ENCODE results near the gene AHCYL2. TPM values are rescaled to one million over a fixed set of nuclear protein-coding genes. Genes with fewer than 3 reads are reported as not detected.

AHCYL2 gene
- total RNA-seq, 1 donor from 2014 or later = 12.0 TPM

- H3K27me3 ChIP-seq (ENCODE audit: control insufficient read depth in 3 of 3, insufficient read depth in 3 of 3, low read length in 3 of 3) = no peaks in the 10 kb centered on the region
- H3K36me3 ChIP-seq (ENCODE audit: control insufficient read depth in 3 of 3, insufficient read depth in 3 of 3, low read length in 3 of 3) = no peaks in the 10 kb centered on the region
- peak overlapping the region in 1 of 3 donors; percentile 0 for H3K9ac ChIP-seq (ENCODE audit: low read depth in 1 of 3, low read length in 3 of 3)
- no peaks in the 10 kb centered on the region for H3K9me3 ChIP-seq (ENCODE audit: control insufficient read depth in 3 of 3, low read length in 3 of 3)
- peaks cover 19 to 22% (median 19%) of the 10 kb centered on the region in 3 donors for H3K4me1 ChIP-seq (ENCODE audit: control insufficient read depth in 3 of 3, insufficient read depth in 3 of 3, low read length in 3 of 3)
- H3K27ac ChIP-seq (ENCODE audit: low read depth, low read length) = peak overlapping the region; percentile 48
- H3K4me3 ChIP-seq (ENCODE audit: low read length in 3 of 3) = no peak overlapping the region
Measured at GRCh38 chr7:129307592-129307991, 82.8 kb downstream of the AHCYL2 start.

DNA sequence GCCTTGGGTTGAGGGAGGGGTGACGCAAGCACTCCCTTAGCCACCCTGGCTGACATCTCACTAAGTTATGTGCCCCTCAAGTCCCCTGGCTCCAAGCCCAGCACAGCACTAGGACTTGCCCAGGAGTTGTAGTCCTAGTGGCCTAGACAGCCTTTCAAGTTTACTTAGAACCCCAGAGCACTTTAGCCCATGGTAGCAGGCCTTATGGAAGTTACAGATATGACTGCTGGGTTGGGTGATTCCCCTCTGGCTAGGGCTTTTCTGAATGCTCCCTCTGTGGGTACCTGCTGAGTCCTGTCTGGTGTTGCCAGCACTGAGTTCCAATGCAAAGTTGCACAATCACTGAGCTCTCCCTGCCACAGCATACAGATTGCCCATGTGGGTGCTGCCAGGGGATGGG is 83.2 kb downstream of the AHCYL2 start:
- H3K9me3 ChIP-seq (ENCODE audit: control insufficient read depth in 3 of 3, low read length in 3 of 3) = no peaks in the 10 kb centered on the region
- no peaks in the 10 kb centered on the region for H3K36me3 ChIP-seq (ENCODE audit: control insufficient read depth in 3 of 3, insufficient read depth in 3 of 3, low read length in 3 of 3)
- H3K27ac ChIP-seq (ENCODE audit: low read depth, low read length) = peak overlapping the region; percentile 48

DNA sequence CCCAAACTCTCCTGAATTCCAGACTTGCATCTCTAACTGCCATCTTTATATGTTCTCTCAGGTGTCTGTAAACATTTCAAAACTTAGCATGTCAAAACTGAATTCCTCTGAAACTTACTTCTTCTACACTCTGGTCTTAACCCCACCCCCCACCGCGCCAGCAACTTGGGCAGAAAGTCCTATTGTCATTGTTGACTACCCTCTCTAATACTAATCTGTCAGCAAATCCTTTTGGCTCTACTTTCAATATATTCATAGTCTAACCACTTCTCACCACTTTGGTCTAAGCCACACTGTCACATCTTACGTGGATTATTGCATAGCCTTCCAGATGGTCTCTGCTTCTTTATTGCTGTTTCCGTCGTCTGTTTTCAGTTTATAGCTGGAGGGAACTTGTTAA is 86.6 kb downstream of the AHCYL2 start:
- Histone ChIP-seq H3K27ac (ENCODE audit: low read depth, low read length) (no peak overlapping the region), H3K9me3 (ENCODE audit: control insufficient read depth in 3 of 3, low read length in 3 of 3) (no peaks in the 10 kb centered on the region), H3K9ac (ENCODE audit: low read depth in 1 of 3, low read length in 3 of 3) (no peak overlapping the region), H3K4me1 (ENCODE audit: control insufficient read depth in 3 of 3, insufficient read depth in 3 of 3, low read length in 3 of 3) (peaks cover 34 to 43% (median 35%) of the 10 kb centered on the region in 3 donors), H3K36me3 (ENCODE audit: control insufficient read depth in 3 of 3, insufficient read depth in 3 of 3, low read length in 3 of 3) (no peaks in the 10 kb centered on the region), H3K4me3 (ENCODE audit: low read length in 3 of 3) (no peak overlapping the region), H3K27me3 (ENCODE audit: control insufficient read depth in 3 of 3, insufficient read depth in 3 of 3, low read length in 3 of 3) (no peaks in the 10 kb centered on the region)

More for the DNA sequence above, 83.2 kb downstream of the AHCYL2 start:
- Histone ChIP-seq H3K4me1 (ENCODE audit: control insufficient read depth in 3 of 3, insufficient read depth in 3 of 3, low read length in 3 of 3) (peaks cover 19 to 22% (median 19%) of the 10 kb centered on the region in 3 donors), H3K4me3 (ENCODE audit: low read length in 3 of 3) (no peak overlapping the region), H3K27me3 (ENCODE audit: control insufficient read depth in 3 of 3, insufficient read depth in 3 of 3, low read length in 3 of 3) (no peaks in the 10 kb centered on the region), H3K9ac (ENCODE audit: low read depth in 1 of 3, low read length in 3 of 3) (peak overlapping the region in 1 of 3 donors; percentile 0)

DNA sequence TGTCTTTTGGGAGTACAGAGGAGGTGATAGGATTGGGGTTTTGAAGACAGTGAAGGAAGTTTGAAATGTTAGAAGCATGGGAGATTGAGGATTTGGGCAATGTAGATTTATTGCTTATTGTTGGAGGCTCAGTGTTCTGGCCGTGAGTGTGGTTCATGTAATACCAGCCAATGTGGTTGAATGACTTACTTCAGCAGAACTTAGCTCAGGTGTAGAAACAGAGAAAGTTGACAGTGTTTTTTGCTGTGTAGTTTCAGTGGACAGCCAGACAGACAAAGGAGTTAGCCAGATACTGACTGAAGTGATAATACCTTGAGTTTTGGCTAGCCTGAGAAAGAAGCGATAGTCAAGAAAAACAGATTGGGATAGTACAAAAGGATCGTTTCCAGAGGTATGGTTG is 88.5 kb downstream of the AHCYL2 start:
- Histone ChIP-seq H3K9me3 (ENCODE audit: control insufficient read depth in 3 of 3, low read length in 3 of 3) (no peaks in the 10 kb centered on the region), H3K4me3 (ENCODE audit: low read length in 3 of 3) (no peak overlapping the region), H3K4me1 (ENCODE audit: control insufficient read depth in 3 of 3, insufficient read depth in 3 of 3, low read length in 3 of 3) (peaks cover 19 to 34% (median 21%) of the 10 kb centered on the region in 3 donors), H3K27ac (ENCODE audit: low read depth, low read length) (no peak overlapping the region), H3K27me3 (ENCODE audit: control insufficient read depth in 3 of 3, insufficient read depth in 3 of 3, low read length in 3 of 3) (no peaks in the 10 kb centered on the region), H3K36me3 (ENCODE audit: control insufficient read depth in 3 of 3, insufficient read depth in 3 of 3, low read length in 3 of 3) (no peaks in the 10 kb centered on the region), H3K9ac (ENCODE audit: low read depth in 1 of 3, low read length in 3 of 3) (no peak overlapping the region)

GRCh38 chr7:129315960-129316359 is 91.1 kb downstream of the AHCYL2 start:
- H3K27ac ChIP-seq (ENCODE audit: low read depth, low read length) = peak overlapping the region; percentile 85
- H3K27me3 ChIP-seq (ENCODE audit: control insufficient read depth in 3 of 3, insufficient read depth in 3 of 3, low read length in 3 of 3) = no peaks in the 10 kb centered on the region
- H3K9me3 ChIP-seq (ENCODE audit: control insufficient read depth in 3 of 3, low read length in 3 of 3) = no peaks in the 10 kb centered on the region
- no peaks in the 10 kb centered on the region for H3K36me3 ChIP-seq (ENCODE audit: control insufficient read depth in 3 of 3, insufficient read depth in 3 of 3, low read length in 3 of 3)
- H3K4me1 ChIP-seq (ENCODE audit: control insufficient read depth in 3 of 3, insufficient read depth in 3 of 3, low read length in 3 of 3) = peaks cover 17 to 31% (median 20%) of the 10 kb centered on the region in 3 donors
- H3K4me3 ChIP-seq (ENCODE audit: low read length in 3 of 3) = peak overlapping the region in 2 of 3 donors; percentile 23 to 36
- peak overlapping the region in 2 of 3 donors; percentile 50 to 65 for H3K9ac ChIP-seq (ENCODE audit: low read depth in 1 of 3, low read length in 3 of 3)

DNA sequence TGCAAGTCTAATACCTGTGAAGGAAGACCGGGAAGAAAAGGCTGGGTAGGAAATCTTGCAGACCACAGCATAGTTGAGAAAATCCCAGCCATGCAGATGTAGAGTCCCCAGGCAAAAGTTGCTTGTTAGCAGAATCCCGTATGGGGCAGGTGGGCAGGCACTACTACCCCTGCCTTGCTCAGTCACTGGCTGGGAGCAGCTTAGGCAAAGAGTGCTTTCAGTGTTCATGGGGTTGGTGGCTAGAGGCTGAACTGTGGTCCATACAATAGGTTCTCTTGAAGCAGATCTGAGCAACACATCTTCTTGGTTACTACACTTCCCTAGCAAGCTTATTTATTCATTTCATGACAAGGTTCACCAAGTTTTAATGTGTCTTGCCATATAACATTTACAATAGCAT is 92.6 kb downstream of the AHCYL2 start:
- no peaks in the 10 kb centered on the region for H3K27me3 ChIP-seq (ENCODE audit: control insufficient read depth in 3 of 3, insufficient read depth in 3 of 3, low read length in 3 of 3)
- no peak overlapping the region for H3K4me3 ChIP-seq (ENCODE audit: low read length in 3 of 3)
- H3K27ac ChIP-seq (ENCODE audit: low read depth, low read length) = no peak overlapping the region
- no peak overlapping the region for H3K9ac ChIP-seq (ENCODE audit: low read depth in 1 of 3, low read length in 3 of 3)
- H3K9me3 ChIP-seq (ENCODE audit: control insufficient read depth in 3 of 3, low read length in 3 of 3) = no peaks in the 10 kb centered on the region
- H3K4me1 ChIP-seq (ENCODE audit: control insufficient read depth in 3 of 3, insufficient read depth in 3 of 3, low read length in 3 of 3) = peaks cover 17 to 31% (median 20%) of the 10 kb centered on the region in 3 donors
- H3K36me3 ChIP-seq (ENCODE audit: control insufficient read depth in 3 of 3, insufficient read depth in 3 of 3, low read length in 3 of 3) = no peaks in the 10 kb centered on the region

DNA sequence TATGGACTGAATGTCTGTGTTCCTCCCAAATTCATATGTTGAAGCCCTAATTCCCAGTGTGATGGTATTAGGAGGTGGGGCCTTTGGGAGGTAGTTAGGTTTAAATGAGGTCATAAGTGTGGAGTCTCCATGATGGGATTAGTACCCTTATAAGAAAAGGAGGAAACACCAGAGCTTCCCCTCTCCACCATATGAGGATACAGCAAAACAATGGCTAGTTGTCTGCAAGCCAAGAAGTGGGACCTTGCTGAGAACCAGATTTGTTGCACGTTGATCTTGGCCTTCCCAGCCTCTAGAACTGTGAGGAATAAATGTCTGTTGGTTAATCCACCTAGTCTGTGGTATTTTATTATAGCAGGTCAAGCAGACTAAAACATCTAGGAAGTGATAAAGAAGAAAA is 102.2 kb downstream of the AHCYL2 start:
- Histone ChIP-seq H3K4me3 (ENCODE audit: low read length in 3 of 3) (no peak overlapping the region), H3K4me1 (ENCODE audit: control insufficient read depth in 3 of 3, insufficient read depth in 3 of 3, low read length in 3 of 3) (no peaks in the 10 kb centered on the region), H3K36me3 (ENCODE audit: control insufficient read depth in 3 of 3, insufficient read depth in 3 of 3, low read length in 3 of 3) (peaks cover 0 to 2% (median 0%) of the 10 kb centered on the region in 3 donors), H3K9me3 (ENCODE audit: control insufficient read depth in 3 of 3, low read length in 3 of 3) (peaks cover 0 to 2% (median 0%) of the 10 kb centered on the region in 3 donors), H3K27me3 (ENCODE audit: control insufficient read depth in 3 of 3, insufficient read depth in 3 of 3, low read length in 3 of 3) (no peaks in the 10 kb centered on the region), H3K9ac (ENCODE audit: low read depth in 1 of 3, low read length in 3 of 3) (no peak overlapping the region), H3K27ac (ENCODE audit: low read depth, low read length) (no peak overlapping the region)

DNA sequence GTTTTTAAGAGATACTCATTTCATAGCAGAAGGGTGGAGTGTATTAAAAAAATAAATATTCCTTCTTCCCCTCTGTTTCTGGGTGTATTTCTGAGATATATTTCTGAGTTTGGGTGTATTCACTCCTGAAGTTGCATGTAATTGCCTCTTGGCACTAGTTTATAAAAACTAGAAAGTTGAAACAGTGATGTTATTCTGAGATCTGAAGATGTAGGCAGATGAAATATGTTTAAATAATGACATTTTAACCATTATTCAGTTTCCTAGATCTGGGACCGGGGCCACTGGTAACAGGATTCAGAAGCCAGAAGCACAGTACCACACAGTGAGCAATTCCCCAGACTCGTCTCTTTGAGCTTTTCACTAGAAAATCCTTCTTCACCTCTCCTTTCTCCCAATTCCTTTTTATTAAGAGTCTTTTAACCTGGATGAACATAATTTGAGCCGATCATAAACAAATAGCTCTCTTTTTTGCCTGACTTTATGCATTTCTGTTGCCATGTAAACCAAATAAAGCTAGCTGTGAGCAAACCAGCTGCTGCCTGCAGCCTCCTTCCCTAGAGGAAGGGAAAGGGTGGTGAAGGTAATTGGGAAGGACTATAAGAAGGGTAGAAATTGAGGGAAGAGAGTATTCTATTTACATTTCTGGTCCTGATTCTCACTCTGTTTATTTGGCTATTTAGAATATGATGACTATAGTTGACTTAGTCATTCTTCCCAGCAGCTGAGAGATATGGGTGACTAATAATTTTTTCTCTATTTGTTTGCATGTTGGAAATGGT is 107.6 kb downstream of the AHCYL2 start:
- Histone ChIP-seq H3K27ac (ENCODE audit: low read depth, low read length) (no peak overlapping the region), H3K27me3 (ENCODE audit: control insufficient read depth in 3 of 3, insufficient read depth in 3 of 3, low read length in 3 of 3) (no peaks in the 10 kb centered on the region), H3K36me3 (ENCODE audit: control insufficient read depth in 3 of 3, insufficient read depth in 3 of 3, low read length in 3 of 3) (no peaks in the 10 kb centered on the region), H3K9me3 (ENCODE audit: control insufficient read depth in 3 of 3, low read length in 3 of 3) (no peaks in the 10 kb centered on the region), H3K4me1 (ENCODE audit: control insufficient read depth in 3 of 3, insufficient read depth in 3 of 3, low read length in 3 of 3) (no peaks in the 10 kb centered on the region), H3K9ac (ENCODE audit: low read depth in 1 of 3, low read length in 3 of 3) (no peak overlapping the region), H3K4me3 (ENCODE audit: low read length in 3 of 3) (no peak overlapping the region)

DNA sequence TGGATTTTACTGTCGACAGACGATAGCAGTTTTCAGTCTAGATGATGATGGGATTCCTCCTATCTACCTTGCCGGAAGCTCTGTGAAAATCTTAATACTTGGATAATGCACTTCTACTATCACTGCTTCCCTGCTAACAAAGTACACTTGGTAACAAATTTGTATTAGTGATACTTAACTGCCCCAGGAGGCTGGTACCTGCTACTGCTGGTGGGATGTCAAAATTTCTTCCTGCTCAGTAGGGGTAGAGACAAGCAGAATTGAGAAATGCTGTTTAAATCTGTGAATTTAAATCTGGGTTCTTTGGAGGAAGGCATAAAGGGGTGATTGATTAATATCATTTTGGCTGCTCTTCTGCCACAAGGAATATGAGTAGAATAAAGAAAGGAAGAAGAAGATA is 109.6 kb downstream of the AHCYL2 start:
- no peak overlapping the region for H3K27ac ChIP-seq (ENCODE audit: low read depth, low read length)
- no peaks in the 10 kb centered on the region for H3K4me1 ChIP-seq (ENCODE audit: control insufficient read depth in 3 of 3, insufficient read depth in 3 of 3, low read length in 3 of 3)
- no peak overlapping the region for H3K4me3 ChIP-seq (ENCODE audit: low read length in 3 of 3)
- no peaks in the 10 kb centered on the region for H3K27me3 ChIP-seq (ENCODE audit: control insufficient read depth in 3 of 3, insufficient read depth in 3 of 3, low read length in 3 of 3)
- no peaks in the 10 kb centered on the region for H3K36me3 ChIP-seq (ENCODE audit: control insufficient read depth in 3 of 3, insufficient read depth in 3 of 3, low read length in 3 of 3)
- H3K9ac ChIP-seq (ENCODE audit: low read depth in 1 of 3, low read length in 3 of 3) = no peak overlapping the region
- H3K9me3 ChIP-seq (ENCODE audit: control insufficient read depth in 3 of 3, low read length in 3 of 3) = no peaks in the 10 kb centered on the region

DNA sequence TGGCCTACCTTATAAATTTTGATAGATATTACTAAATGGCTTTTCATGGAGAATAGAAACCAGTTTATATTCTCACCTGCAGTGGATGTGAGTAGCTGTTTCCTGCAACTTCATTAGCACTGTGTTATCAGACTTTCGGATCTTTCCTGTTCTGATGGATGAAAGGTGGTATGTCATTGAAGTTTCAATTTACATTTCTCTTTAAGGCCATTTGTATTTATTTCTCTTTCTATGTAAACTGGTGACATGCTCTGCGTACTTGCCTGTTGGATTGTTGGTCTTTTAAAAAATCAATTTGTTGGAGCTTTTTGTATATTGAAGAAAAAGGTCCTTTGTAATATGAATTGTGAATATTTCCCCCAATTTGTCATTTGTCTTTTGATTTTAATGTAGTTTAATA is 113.6 kb downstream of the AHCYL2 start:
- Histone ChIP-seq H3K27me3 (ENCODE audit: control insufficient read depth in 3 of 3, insufficient read depth in 3 of 3, low read length in 3 of 3) (no peaks in the 10 kb centered on the region), H3K36me3 (ENCODE audit: control insufficient read depth in 3 of 3, insufficient read depth in 3 of 3, low read length in 3 of 3) (no peaks in the 10 kb centered on the region), H3K9me3 (ENCODE audit: control insufficient read depth in 3 of 3, low read length in 3 of 3) (no peaks in the 10 kb centered on the region), H3K4me1 (ENCODE audit: control insufficient read depth in 3 of 3, insufficient read depth in 3 of 3, low read length in 3 of 3) (peaks cover 4 to 8% (median 6%) of the 10 kb centered on the region in 3 donors), H3K9ac (ENCODE audit: low read depth in 1 of 3, low read length in 3 of 3) (no peak overlapping the region), H3K27ac (ENCODE audit: low read depth, low read length) (no peak overlapping the region), H3K4me3 (ENCODE audit: low read length in 3 of 3) (no peak overlapping the region)
